Kasumi-1 (cell line): ENCODE measurements around the gene ANKMY1.

Experiments used
- DNase-seq, 2 experiments: peaks; one replicate each; lab custom pipeline; 2025; lab: John Stamatoyannopoulos, UW

The ANKMY1 gene

DNA sequence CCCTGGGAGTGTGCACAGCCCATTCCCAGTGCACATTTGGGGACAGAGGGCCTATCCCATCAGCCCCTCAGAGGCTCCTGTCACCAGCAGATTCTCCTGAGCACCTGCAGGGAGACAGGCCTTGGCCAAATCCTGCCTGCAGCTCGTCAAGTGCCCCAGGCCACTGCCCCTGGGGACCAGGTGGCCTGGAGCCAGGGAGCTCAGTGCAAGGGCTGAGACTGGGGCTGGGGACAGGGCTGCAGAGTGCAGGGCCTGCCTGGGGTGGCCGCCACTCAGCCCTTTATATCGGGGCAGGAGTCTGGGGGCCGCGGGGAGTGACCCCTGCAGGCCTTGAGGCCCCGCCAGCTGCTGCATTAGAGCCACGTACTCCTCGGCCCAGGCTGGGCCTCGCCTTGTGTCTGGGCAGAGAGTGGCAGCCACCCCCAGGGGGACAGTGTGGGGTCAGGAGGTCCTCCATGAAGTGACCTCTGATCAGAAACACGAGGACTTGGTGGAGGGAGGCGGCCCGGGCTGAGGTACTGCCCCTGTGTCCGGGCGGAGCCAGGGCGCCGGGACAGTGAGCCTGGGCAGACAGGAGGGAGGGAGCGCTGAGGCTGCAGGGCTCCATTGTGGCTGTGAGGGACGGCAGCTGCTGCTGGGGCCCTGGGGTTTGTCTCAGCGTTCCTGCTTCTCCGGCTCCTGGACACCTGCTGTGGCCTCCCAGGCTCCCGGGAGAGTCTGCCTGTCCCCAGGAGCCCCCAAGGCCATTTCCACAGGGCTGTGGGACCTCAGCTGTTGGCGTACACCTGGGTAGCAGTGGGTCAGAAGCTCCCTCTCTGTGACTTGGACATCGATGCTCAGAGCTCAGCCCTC is 98.2 kb downstream of the ANKMY1 start:
- DNase-seq: no peak

DNA sequence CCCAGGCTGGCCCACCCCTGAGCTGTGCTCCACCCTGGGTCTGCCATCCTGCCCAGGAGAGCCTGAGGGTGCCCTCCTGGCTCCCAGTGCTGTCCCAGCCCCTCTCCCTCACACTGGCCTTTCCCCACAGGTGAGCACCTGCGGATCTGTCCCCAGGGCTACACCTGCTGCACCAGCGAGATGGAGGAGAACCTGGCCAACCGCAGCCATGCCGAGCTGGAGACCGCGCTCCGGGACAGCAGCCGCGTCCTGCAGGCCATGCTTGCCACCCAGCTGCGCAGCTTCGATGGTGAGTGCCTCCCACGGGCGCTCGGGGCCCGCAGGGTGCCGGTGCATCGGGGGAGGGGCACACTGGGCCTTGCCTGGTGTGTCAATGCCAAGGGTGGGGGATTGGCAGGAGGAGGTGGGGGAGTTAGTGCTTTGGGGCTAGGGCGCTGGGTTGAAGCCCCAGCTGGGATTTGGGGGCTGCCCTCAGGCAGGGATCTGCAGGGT is 98.8 kb downstream of the ANKMY1 start:
- no peak for DNase-seq

DNA sequence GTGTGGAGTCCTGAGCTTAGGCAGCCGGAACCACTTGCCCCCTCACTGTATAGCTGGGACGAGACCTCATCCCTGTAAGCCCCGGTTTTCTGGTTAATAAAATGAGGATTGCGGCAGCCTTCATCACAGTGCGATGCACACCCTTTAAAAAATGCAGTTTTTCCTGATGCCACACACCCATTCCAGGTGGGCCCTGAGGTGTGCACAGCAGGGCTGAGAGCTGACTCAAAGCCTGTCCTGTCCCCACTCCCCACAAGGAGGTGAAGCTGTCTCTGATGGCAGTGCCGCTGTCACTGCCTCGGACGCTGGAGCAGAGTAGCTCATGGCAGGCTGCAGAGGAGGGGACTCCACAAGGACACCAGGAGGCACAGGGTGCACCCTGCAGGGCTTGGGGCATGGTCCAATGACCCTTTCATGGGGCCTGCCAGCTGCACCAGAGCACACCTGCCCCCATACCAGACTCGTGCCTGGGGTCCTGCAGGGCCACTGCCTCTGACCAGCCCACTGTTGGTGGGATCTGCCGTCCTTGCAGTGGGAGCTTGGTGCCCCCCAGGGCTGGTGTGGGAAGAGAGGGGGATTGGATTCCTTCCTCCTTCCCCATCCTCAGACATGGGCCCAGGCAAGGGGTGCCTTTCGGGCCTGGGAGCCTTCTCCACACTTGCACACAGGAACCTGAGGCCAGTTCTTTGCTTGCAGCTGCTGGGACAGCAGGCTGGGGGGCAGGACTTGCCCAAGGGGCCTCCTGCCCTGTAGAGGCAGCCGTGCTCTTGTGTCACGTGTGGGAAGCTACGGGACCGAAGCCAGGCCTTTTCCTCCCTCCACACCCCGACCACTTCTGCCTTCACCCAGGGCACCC is 99.5 kb downstream of the ANKMY1 start:
- DNase-seq: no peak

DNA sequence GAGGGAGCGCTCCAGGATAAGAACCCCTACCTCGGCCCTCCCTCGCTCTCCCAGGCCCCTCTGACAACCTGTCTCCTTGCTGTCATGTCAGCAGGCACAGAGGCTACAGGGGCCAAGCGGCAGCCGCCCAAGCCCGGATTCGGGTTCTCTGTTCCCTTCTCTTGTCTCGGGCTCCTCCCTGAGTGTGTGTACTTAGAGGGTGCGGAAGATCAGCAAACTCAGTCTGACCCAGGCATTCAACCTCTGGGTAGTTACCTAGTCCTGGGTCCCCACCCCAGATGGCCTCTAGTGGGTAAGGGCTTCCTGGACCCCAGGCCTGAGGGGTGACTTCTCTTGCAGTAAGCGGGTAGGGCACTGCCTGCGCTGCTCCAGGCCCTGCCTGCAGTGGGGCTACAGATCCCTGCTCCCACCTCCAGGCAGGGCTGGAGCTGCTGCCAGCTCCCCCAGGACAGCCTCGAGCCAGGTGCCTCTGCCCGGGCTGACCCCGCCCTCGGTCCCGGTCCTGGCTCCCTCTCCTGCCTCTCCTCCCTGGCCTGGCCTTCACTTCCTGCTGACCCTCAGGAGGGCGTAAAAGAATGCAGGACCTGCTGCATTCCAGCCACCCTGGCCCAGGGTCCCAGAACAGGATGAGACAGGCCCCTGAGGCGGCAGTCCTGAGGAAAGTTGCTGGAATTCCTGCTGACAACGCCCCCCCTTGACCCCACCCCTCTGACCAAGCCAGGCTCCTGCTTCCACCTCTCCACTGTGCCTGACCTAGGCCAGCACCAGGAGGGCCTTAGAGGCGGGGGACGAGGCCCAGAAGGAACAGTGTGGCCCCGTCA is 100.4 kb downstream of the ANKMY1 start:
- no peak for DNase-seq

DNA sequence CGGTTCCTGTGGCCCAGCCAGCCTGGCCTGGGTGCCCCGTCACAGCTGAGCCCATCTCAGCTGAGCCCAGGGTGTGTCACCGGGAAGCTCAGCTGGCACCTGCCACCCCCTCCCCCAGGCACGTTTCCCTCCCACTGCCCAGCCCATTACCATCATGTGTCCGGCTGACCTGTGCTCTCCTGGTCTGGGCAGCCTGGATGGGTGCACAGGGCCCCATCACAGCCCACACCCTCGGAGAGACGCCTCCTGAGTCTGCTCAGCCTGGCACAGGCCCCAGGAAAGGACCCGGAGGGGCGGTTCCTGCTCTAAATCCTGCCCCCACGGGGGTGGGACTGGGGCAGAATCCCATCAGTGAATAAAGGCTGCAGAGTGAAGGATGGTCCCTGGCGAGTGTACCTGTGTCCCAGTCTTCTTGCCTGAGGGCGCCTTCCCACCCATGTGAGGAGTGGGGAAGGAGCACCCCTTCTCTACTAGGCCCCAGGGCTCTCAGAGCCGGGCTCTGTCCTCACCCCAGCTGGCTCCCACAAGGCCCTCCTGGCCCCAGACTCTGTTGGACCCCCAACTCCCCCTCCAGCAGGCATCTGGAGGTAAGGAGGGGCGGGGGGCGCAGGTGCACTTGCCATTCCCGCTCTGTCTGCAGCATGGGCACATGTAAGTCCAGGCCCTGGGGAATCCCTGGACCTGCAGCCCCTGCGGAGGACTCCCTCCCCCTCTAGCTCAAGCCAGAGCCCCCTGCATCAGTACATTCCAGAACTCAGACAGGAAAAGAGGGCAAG is 101.2 kb downstream of the ANKMY1 start:
- DNase-seq: no peak

DNA sequence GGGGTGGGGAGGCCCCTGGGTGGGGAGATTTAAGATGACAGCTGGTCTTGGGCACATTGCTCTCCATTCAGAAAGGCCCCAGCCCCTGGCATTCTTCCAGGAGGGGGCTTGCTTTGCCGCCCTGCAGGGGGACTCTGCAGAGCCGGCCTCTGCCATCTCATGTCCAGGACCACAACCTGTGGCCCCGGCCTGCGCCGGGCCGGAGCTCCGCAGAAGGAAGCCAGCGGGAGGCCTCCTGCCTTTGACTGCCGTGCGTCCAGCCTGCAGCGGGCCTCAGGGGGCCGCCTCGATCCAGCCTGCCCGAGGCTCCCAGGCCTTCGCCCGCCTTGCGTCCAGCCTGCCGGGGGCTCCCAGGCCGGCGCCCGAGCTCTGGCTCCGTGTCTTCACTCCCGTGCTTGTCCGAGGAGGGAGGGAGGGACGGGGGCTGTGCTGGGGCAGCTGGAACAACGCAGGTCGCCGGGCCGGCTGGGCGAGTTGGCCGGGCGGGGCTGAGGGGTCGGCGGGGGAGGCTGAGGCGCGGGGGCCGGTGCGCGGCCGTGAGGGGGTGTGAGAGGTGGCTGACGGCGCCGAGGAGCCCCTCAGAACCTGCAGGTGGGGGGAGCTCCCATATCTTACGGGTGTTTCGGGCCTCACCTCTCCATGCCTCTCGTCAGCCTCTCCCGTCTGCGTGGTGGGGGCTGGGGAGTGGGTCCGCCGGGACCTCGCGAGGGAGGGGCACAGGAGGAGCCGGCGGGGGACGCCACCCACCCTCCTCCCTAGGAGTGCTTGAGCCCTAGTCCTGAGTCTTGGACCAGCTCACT is 101.9 kb downstream of the ANKMY1 start:
- no peak for DNase-seq

DNA sequence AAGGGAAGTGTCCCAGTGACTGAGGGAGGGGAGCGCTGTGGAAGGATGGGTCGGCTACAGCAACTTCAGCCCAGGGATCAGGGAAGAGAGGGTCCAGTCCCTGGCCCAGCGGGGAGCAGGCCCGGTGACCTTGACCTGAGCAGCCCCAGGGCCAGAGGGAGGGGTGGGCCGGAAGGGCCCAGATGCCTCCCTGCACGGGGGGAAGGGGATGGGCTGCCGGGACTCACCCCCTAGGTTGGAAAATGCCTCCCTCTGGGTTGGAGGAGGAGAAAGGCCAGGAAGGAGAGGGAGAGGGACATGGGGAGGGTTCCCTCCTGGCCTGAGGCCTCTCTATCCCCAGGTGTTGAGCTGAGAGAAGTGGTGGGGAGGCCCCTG is 102.5 kb downstream of the ANKMY1 start:
- DNase-seq: no peak

DNA sequence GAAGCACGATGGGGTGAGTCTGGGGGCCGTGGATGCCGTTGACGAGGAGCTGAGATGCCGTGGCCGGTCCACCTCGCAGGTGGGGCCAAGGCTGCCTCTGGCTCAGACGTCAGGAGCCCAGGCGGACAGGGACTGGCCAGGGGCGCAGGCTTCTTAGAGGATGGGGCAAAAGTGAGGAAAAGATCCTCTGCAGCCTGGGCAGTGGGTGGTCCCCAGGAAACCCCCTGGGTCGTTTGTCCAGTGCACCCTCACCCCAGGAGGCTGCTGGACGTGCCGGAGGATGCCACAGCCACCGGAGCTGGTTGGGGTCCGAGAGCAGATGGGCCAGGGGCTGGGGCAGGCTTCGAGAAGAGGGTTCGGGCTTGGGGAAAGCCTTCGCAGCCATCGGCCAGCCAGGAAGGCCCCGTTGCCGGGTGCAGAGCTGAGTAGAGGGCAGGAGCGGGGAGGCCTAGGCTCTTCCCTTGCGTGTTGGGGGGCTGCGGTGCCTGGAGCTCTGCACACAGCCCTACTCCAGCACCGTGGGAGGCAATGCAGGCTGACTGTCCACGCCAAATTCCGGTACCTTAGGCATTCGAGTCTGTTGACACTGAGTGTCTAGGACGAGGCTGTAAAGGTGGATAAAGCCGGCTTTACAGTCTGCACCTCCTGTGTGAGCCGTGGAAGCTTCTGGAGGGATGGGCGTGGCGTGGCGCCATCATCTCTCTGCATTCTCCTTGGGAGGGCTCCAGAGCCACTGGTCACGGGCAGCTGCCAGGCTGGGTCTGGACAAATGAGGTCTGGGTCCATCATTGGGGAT is 103.5 kb downstream of the ANKMY1 start:
- no peak for DNase-seq

DNA sequence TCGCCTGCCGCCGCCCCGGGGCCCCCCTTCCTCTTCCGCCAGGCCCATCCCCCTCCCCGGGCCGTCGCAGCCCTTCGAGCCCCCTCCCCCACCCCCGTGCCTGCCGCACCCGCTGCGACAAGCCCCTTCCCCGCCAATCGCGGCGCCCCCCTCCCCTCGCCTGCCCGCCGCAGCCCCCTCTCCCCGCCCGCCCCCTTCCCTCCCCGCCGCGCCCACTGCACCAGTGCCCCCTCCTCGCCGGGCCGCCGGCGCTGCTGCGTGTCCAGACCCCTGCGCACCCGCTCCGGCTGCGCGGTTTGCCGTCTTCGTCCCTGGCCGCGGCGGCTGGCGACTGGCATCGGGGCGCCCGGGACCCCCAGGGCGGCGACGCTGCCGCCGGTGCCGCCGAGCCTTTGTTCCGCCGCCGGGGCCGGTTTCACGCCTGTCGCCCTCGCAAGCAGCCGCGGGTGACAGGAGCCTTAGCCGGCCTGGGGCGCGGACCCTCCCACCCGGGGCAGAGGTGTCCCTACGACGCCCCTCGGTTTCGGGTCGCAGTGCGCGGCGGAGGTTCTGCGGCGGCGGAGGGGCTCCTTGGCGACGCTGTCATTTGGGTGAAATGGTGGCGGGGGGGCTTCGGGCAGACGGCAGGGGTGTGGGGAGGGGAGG is 104.2 kb downstream of the ANKMY1 start:
- DNase-seq: no peak

DNA sequence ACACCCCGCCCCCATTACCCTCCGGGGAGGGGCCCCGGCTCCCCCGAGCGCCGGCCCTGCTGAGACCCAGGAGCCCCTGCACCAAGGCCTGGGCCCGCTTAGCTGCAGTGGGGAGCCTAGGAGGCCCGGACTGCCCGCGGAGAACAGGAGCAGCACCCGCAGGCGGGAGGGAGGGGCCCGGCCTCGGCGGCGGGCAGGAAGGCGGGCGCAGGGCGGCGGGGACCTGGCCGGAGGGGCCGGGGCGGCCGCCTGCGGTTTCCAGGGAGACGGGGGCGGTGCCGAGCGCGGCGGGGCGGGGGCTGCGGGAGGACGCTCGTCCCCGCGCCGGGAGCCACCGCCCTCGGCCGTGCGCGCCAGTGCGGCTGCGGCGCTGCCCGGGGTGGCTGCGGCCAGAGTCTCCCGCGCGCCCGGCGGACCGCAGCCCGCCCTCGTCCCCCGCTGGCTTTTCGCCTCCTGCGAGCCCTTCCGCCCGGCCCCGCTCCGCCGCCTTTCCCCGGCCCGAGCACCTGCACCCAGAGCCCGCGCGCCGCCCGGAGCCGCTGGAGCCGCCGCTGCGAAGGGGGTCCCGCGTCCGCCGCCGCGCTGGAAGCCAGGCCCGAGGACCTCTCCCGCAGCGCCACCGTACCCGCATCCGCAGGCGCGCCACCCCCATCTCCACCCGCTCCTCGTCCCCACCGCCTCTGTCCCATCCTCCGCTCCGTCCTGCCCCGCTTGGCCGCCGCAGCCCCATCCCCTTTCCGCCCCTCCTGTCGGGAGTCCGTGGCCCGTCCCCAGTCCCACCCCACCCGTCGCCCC is 105.1 kb downstream of the ANKMY1 start:
- DNase-seq: no peak

DNA sequence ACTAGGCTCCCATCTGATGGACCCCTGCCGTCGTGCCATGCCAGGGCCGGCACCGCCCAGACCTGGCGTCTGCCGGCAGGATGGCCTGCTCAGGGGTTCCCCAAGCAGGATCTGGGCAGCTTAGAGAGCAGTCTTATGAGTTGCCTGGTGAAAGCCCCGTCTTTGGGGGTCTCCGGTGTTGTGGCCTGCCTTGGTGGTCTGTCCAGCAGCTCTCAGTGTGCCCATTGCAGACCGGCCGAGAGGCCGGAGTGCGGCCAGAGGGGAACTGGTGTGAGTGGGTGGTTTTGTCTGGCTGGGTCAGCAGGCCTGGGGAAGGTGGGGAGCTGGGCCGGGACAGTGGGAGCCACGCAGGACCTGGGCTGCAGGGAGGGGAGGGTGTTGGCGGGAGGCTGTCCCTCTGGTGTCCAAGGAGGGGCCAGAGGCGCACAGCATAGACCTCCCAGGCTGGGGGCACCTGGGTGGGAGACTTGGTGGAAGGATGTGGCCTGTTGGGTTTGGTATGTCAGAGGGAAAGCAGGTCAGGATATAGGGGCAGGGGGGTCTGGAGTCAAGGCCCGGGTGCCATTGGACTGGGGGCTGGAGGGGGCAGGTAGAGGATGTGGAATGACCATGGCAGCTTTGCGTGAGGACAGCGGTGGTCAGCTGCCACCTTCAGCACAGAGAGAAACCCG is 105.9 kb downstream of the ANKMY1 start:
- DNase-seq: no peak

DNA sequence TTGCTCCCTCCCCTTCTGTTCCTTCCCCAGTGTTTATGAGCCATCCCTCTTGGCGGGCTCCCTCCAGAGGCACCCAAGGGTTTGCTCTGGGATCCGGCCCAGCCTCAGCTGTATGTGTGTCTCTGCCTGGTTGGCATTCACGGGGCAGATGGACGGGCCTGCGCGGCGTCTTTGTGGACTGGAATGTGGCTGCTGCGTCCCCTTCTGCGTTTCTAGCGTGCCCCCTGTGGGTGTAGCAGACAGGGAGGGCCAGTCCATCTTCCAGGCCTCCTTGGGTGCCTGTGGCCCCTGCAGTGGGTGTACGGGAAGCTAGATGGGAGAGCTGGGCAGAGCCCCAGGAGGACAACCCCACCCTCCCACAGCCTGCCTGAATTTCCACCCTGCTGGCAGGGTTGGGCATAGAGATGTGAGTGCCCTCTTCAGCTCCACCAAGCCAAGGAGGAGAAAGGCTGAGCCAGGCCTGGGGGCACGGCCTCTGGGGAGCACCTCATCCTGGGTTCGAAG is 106.6 kb downstream of the ANKMY1 start:
- DNase-seq: no peak

DNA sequence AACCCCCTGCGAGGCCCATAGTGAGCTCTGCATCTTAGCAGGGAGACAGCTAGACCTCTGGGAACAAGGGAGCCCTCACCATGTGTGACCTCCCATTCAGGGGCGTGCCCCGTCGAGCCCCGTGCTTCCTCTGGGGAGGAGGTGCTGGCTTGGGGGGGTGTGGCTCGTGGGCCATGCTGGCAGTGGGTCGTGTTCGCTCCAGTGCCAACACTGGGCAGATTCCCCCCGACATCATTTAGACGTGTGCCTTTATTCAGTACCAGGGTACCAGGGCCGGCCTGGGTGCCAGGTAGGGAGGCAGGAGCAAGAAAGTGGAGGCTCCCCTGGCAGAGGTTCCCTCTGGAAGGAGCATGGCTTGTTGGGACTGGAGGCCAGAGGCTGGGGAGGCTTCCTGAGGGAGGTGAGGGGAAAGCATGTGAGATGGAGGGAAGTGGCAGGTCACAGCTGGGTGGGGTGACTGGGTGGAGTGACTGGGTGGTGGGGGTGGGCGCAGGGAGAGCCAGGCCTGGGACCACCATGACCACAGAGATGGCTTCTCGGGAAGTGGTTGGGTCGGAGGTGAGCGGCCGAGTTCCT is 107.2 kb downstream of the ANKMY1 start:
- DNase-seq: no peak

DNA sequence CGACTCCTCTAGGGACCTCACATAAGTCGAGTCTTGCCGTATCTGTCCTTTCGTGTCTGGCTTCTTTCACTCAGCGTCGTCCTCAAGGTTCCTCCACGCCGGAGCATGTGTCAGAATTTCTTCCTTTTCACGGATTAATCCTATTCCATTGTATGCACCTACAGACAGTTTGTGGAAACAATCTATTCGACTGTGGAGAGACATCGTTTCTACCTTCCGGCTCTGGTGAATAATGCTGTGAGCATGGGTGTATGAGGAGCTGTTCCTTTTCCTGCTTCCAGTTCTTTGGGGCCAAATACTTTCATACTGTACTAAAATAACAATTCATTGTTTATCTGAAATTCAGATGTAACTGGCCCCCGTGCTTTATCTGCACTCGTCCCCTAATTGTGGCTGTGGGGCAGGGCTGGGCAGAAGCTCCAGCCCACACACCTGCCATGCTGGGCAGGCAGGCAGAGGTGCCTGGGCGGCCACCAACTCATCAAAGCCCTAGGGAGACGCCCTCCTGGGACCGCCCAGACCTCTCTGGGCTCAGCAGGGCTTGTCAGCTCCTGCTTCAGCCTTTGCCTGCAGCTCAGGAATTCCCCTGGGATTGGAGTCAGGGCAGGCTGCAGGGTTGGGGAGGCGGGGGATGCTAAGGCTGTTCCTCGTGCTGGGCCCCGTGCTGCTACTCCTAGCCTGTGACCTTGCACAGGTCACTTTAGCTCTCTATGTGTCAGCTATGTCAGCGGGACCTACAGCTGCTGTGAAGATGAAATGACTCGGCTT is 107.8 kb downstream of the ANKMY1 start:
- no peak for DNase-seq

DNA sequence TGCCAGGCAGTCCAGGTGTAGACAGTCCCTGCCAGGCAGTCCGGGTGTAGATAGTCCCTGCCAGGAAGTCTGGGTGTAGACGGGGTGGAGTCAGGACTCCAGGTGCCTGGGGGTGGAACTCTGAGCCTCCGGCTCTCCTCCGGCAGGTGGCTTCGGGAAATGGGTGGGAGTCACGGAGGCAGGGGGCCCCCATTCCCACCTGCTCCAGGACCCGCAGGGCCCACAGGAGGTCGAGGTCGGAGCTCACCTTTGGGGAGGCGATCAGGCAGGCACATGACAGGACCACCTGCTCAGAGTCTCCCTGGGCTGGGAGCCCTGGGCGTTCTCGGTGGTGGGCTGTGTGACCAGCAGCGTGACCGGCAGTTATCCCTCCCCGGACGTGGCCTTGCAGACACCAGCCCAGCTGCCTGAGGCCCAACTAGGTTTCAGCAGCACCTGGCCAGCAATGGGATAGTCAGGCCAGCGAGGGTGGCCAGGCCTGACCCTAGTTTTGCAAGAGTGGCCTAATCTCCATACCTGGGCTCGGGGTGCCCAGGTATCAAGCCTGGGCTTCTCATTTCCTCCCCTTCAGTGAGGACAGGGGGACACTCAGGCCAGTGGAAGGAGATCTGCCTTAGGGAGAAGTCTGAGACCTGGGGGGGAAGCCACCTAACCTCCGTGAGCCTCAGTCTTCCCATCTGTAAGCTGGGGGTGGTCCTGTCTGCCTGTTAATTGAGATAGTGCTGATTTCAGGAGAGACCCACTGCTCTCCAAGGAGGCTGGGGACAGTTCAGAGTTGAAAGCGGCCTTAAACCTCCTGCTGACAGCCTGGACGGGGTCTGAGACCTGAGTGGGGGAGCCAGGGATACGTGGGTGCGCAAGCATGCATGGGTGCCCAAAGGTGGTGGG is 109.2 kb downstream of the ANKMY1 start:
- no peak for DNase-seq
